Tibial nerve (tissue), 4 donors: ENCODE results near the gene SURF4. TPM values are rescaled to one million over a fixed set of nuclear protein-coding genes. Genes with fewer than 3 reads are reported as not detected.
"Not testable (repeated sequence)": the region's sequence is repeated elsewhere in the genome, so short reads cannot be mapped to it uniquely, and the experiment has no call there.

ENCODE experiments used
- DNase-seq, 2 donors: peaks; one replicate each; pipeline ENCODE4 v3.0.0-alpha.2; 2019; ENCODE audit warnings: low spot score in 2 of 2
- H3K27ac ChIP-seq, 4 donors: fragments of 200-600 bp; sonication (generic) in 3 of 4; one replicate each; pipeline ENCODE4 v1.5.1; 2017 to 2019; ENCODE audit warnings: mild to moderate bottlenecking in 1 of 4
- H3K27me3 ChIP-seq, 2 donors: fragments of 200-600 bp; sonication (generic) in 1 of 2; one replicate each; pipeline versions ENCODE4 v1.5.1 to v1.6.0; 2017 to 2019
- H3K36me3 ChIP-seq, 3 donors: fragments of 200-600 bp; sonication (generic); one replicate each; pipeline ENCODE4 v1.5.1; 2018 to 2019
- H3K4me1 ChIP-seq, 4 donors: fragments of 200-600 bp; sonication (generic) in 3 of 4; one replicate each; pipeline ENCODE4 v1.5.1; 2017 to 2019
- H3K4me3 ChIP-seq, 4 donors: fragments of 200-600 bp; sonication (generic) in 3 of 4; one replicate each; pipeline ENCODE4 v1.5.1; 2017 to 2019; ENCODE audit warnings: mild to moderate bottlenecking in 1 of 4, moderate library complexity in 1 of 4
- H3K9me3 ChIP-seq, 4 donors: fragments of 200-600 bp; sonication (generic) in 3 of 4; one replicate each; pipeline ENCODE4 v1.5.1; 2017 to 2019
- CTCF ChIP-seq, 5 experiments: fragments of 200-600 bp in 3 of 5; fragments of 450-650 bp in 2 of 5; sonication (generic) in 3 of 5; IDR thresholded peaks; one replicate each; pipeline ENCODE4 v1.5.1; 2016 to 2019; ENCODE audit warnings: antibody characterized with exemption in 5 of 5, mild to moderate bottlenecking in 3 of 5, moderate library complexity in 2 of 5
- EP300 ChIP-seq, 2 donors: sonication (generic); formaldehyde crosslinking; IDR thresholded peaks; one replicate each; pipeline ENCODE4 v1.6.1; 2017; ENCODE audit warnings: antibody characterized with exemption in 2 of 2, mild to moderate bottlenecking in 1 of 2
- POLR2A ChIP-seq, 2 donors: fragments of 450-650 bp; IDR thresholded peaks; one replicate each; pipeline ENCODE4 v1.6.1; 2017; ENCODE audit warnings: antibody characterized with exemption in 2 of 2, mild to moderate bottlenecking in 2 of 2, moderate library complexity in 2 of 2
- WGBS, 2 donors: methylation state at CpG; one replicate each; pipeline ENCODE4 v1.1.5; 2018; 5-methylcytosine and 5-hydroxymethylcytosine counted together
- total RNA-seq, 4 donors: library from RNA; depleted of rRNA; stranded (reverse); fragments of >200 nt; gene quantifications; one replicate each; pipeline ENCODE4 v1.1.0, GENCODE V29; 2016

SURF4 gene
- total RNA-seq, 4 donors from 2014 or later: 102 to 213 (median 123) TPM

- Histone ChIP-seq H3K4me3 (no peak overlapping the region), H3K9me3 (no peaks in the 10 kb centered on the region), H3K27me3 (peaks cover 0 to 18% of the 10 kb centered on the region in 2 donors), H3K36me3 (peaks cover 0 to 23% (median 0%) of the 10 kb centered on the region in 3 donors), H3K27ac (no peak overlapping the region), H3K4me1 (no peaks in the 10 kb centered on the region)
- 71 to 75% methylated on average over 6 of the region's 6 CpGs for WGBS, 2 donors
- no peak for DNase-seq
- TF ChIP-seq POLR2A (IDR thresholded peaks at IDR 0.05): no peak
- TF ChIP-seq CTCF (IDR thresholded peaks at IDR 0.05): no peak
These were observed 21.5 kb upstream of the SURF4 start for GRCh38 chr9:133397370-133397769.

- Histone ChIP-seq H3K4me3 (no peak overlapping the region), H3K36me3 (peaks cover 0 to 18% (median 0%) of the 10 kb centered on the region in 3 donors), H3K9me3 (no peaks in the 10 kb centered on the region), H3K27me3 (peaks cover 0 to 21% of the 10 kb centered on the region in 2 donors), H3K27ac (no peak overlapping the region), H3K4me1 (no peaks in the 10 kb centered on the region)
- TF ChIP-seq CTCF (IDR thresholded peaks at IDR 0.05) (no peak), POLR2A (IDR thresholded peaks at IDR 0.05) (no peak), EP300 (IDR thresholded peaks at IDR 0.05) (no peak)
- 24 to 26% methylated on average over 13 to 14 of the region's 14 CpGs for WGBS, 2 donors
- DNase-seq: no peak
These were observed 21.1 kb upstream of the SURF4 start for GRCh38 chr9:133396952-133397351.

GRCh38 chr9:133394687-133395271, 18.9 kb upstream of the SURF4 start:
- no peak for TF ChIP-seq CTCF (IDR thresholded peaks at IDR 0.05)
- no peak for TF ChIP-seq POLR2A (IDR thresholded peaks at IDR 0.05)
- no peak for TF ChIP-seq EP300 (IDR thresholded peaks at IDR 0.05)
- WGBS, 2 donors: 38 to 57% methylated on average over 5 to 8 of the region's 8 CpGs
- Histone ChIP-seq H3K9me3 (no peaks in the 10 kb centered on the region), H3K27me3 (peaks cover 0 to 27% of the 10 kb centered on the region in 2 donors), H3K4me1 (no peaks in the 10 kb centered on the region), H3K27ac (no peak overlapping the region), H3K36me3 (no peaks in the 10 kb centered on the region), H3K4me3 (no peak overlapping the region)
- no peak for DNase-seq

- WGBS, 2 donors: 89 to 92% methylated on average over 3 of the region's 3 CpGs
- Histone ChIP-seq H3K27ac (no peak overlapping the region), H3K9me3 (no peaks in the 10 kb centered on the region), H3K36me3 (no peaks in the 10 kb centered on the region), H3K4me3 (no peak overlapping the region), H3K27me3 (peaks cover 0 to 27% of the 10 kb centered on the region in 2 donors), H3K4me1 (no peaks in the 10 kb centered on the region)
- no peak for DNase-seq
- TF ChIP-seq CTCF (IDR thresholded peaks at IDR 0.05) (no peak), EP300 (IDR thresholded peaks at IDR 0.05) (no peak), POLR2A (IDR thresholded peaks at IDR 0.05) (no peak)
These were observed 17.5 kb upstream of the SURF4 start for GRCh38 chr9:133393399-133393798.

- DNase-seq, H3K36me3 ChIP-seq, H3K9me3 ChIP-seq, H3K4me3 ChIP-seq, H3K4me1 ChIP-seq, H3K27ac ChIP-seq: not testable (repeated sequence)
- 94% methylated on average over 3 of the region's 3 CpGs for WGBS, 2 donors
- peaks cover 0 to 27% of the 10 kb centered on the region in 2 donors for H3K27me3 ChIP-seq
These were observed 16.4 kb upstream of the SURF4 start for GRCh38 chr9:133392308-133392707.

GRCh38 chr9:133391449-133391848, 15.6 kb upstream of the SURF4 start:
- not testable (repeated sequence) for DNase-seq, H3K9me3 ChIP-seq, H3K36me3 ChIP-seq, H3K27ac ChIP-seq, H3K4me1 ChIP-seq, H3K4me3 ChIP-seq
- H3K27me3 ChIP-seq: peaks cover 0 to 27% of the 10 kb centered on the region in 2 donors
- WGBS, 2 donors: 47 to 67% methylated on average over 1 to 2 of the region's 4 CpGs
